Breast epithelium (tissue), 3 donors: ENCODE results near the gene NMT2.

Experiments
- POLR2A ChIP-seq: fragments of 450-650 bp; IDR thresholded peaks from one replicate; pipeline ENCODE4 v1.6.1; 2016; ENCODE audit warnings: antibody characterized with exemption, mild to moderate bottlenecking, moderate library complexity
- POLR2AphosphoS5 ChIP-seq, 3 donors: sonication (generic); formaldehyde crosslinking; IDR thresholded peaks; one replicate each; pipeline ENCODE4 v1.6.1; 2017; ENCODE audit warnings: antibody characterized with exemption in 3 of 3

GRCh38 chr10:15124908-15125307, 43.6 kb downstream of the NMT2 start:
- TF ChIP-seq POLR2A = no peak
- TF ChIP-seq POLR2AphosphoS5 (IDR thresholded peaks at IDR 0.05) = no peak
